ENCODE data around the gene CMTM4.

Gene CMTM4

DNA sequence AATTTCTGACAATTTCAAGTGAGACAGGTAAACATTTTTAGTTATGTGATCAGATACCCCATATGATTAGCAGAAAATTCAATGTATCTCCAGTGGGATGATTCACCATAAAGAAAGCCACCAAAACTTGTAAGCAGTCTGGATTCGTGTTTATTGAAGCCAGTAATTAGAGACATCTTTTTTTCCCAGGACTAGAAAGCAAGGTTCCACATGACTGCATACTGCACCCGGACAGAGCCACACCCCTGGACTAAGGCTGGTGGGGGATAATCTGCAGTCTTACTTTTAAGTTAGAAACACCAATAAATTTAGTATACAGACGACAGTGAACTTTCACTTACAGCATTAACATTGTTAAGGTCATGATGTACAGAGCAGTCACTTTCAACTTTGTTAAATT is 24.2 kb upstream of the CMTM4 start:
- H3K36me3 ChIP-seq (ENCODE audit: insufficient read depth, low read length): peaks cover 47% of the 10 kb centered on the region

DNA sequence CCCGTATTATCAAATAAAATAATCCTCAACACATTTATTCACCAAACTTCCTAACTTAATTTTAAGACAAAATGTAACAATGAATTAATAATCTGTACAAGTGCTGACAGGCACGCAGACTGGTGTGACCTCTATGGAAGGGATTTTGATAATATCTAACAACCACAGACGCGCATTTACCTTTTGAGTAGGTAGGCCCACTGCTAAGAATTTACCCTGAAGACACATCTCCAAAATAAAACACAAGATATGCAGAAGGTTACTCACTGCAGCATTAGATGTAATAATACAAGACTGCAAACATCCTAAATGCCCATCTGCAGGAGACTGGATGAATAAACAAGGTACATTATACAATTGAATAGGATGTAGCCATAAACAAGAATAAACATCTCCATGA is 22.7 kb upstream of the CMTM4 start:
- Histone ChIP-seq H3K27me3 (ENCODE audit: control insufficient read depth, insufficient read depth, low read length) (no peaks in the 10 kb centered on the region), H3K9me3 (replicated peaks; ENCODE audit: low read length) (no peaks in the 10 kb centered on the region), H3K9ac (ENCODE audit: low read depth, low read length) (no peak overlapping the region), H3K4me1 (ENCODE audit: control insufficient read depth, insufficient read depth, low read length) (no peaks in the 10 kb centered on the region), H3K4me2 (ENCODE audit: low read length) (no peak overlapping the region), H3K4me3 (ENCODE audit: low read length) (no peak overlapping the region), H3K36me3 (ENCODE audit: insufficient read depth, low read length) (peaks cover 38% of the 10 kb centered on the region)

More for the DNA sequence above, 24.2 kb upstream of the CMTM4 start:
- no peaks in the 10 kb centered on the region for H3K4me1 ChIP-seq (ENCODE audit: control insufficient read depth, insufficient read depth, low read length)
- H3K4me2 ChIP-seq (ENCODE audit: low read length): no peak overlapping the region
- H3K4me3 ChIP-seq (ENCODE audit: low read length): no peak overlapping the region
- H3K9ac ChIP-seq (ENCODE audit: low read depth, low read length): no peak overlapping the region
- H3K9me3 ChIP-seq (replicated peaks; ENCODE audit: low read length): no peaks in the 10 kb centered on the region
- H3K27me3 ChIP-seq (ENCODE audit: control insufficient read depth, insufficient read depth, low read length): no peaks in the 10 kb centered on the region

DNA sequence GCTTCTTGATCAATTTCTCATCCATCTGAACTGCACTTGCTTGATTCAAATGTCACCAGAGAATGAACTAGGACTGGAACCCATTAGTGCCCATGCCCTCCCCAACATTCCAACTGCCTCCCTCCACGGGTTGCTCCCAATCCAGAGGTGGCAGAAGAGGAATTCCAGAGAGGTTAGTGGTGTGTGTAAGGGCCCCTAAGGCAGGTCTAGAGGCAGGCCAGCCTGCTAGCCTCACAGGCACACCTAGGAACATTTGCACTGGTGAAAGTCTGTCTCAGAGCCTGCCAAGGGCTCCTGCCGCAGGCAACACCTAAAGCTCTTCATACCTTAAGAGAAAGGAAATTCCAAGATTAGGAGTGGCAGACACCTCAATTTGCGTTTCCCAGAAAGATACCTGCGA is 21.2 kb upstream of the CMTM4 start:
- H3K4me3 ChIP-seq (ENCODE audit: low read length): no peak overlapping the region
- no peak overlapping the region for H3K9ac ChIP-seq (ENCODE audit: low read depth, low read length)
- H3K36me3 ChIP-seq (ENCODE audit: insufficient read depth, low read length): peaks cover 23% of the 10 kb centered on the region

DNA sequence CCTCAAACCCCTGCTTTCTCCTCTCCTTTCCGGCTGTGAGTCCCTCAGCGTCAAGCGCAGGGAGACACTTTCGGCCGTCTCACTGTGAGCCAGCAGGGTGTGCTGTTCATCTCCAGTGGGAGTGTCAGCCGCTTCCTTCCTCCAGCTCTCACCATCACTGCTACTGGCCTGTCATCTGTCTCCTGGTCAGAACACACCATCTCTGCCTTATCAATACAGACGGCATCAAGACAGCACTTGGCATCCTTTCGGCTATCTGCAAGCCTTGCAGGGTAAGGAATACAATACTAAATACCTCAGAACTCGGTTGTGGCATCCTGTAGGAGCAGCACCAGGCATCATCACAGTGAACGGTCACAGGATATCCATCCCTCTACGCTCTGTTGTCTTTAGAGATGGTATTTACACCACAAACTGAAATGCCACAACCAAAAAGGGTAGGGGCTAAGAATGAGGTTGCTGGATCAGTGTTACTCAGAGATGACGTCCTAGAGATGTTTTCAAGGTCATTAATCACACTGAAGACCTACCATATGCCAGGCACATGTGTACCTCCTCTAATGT is 20.7 kb upstream of the CMTM4 start:
- H3K9ac ChIP-seq (ENCODE audit: low read depth, low read length): no peak overlapping the region

More for the DNA sequence above, 21.2 kb upstream of the CMTM4 start:
- no peaks in the 10 kb centered on the region for H3K4me1 ChIP-seq (ENCODE audit: control insufficient read depth, insufficient read depth, low read length)
- H3K4me2 ChIP-seq (ENCODE audit: low read length): no peak overlapping the region
- H3K27me3 ChIP-seq (ENCODE audit: control insufficient read depth, insufficient read depth, low read length): no peaks in the 10 kb centered on the region
- no peaks in the 10 kb centered on the region for H3K9me3 ChIP-seq (replicated peaks; ENCODE audit: low read length)

DNA sequence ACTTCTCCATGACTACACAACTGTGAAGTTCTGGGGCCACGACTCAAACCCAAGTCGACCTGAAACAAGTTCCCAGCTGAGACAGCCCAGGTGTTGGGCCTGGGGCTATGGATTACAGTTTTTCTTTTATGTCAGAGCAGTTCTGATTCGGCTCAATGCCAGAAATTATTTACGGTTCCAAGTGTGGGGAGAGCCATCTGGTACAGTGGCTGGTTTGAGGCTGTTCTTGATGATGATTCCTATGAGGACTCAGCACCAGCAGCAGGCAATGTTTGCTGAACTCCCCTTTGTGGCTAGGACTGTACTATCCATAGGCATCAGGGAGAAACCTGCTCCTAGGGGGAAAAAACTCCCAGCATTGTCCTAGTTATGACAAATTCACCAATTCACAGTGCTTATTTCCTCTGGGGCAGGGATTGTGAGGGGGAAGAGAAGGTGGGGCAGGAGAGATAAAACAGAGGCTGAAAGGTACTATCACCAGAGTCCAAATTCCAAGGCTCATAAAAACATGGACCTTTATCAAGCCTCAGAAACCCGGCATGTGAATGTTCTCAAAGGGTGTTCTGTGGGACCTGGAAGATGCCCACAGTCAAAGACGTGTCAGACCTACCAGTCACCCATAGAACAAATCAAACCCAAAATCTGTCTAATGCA is 18.2 kb upstream of the CMTM4 start:
- Histone ChIP-seq H3K4me2 (ENCODE audit: low read length) (no peak overlapping the region), H3K27me3 (ENCODE audit: control insufficient read depth, insufficient read depth, low read length) (no peaks in the 10 kb centered on the region), H3K9ac (ENCODE audit: low read depth, low read length) (no peak overlapping the region), H3K9me3 (replicated peaks; ENCODE audit: low read length) (no peaks in the 10 kb centered on the region), H3K36me3 (ENCODE audit: insufficient read depth, low read length) (peaks cover 9% of the 10 kb centered on the region), H3K4me3 (ENCODE audit: low read length) (no peak overlapping the region), H3K4me1 (ENCODE audit: control insufficient read depth, insufficient read depth, low read length) (no peaks in the 10 kb centered on the region)

More for the DNA sequence above, 20.7 kb upstream of the CMTM4 start:
- Histone ChIP-seq H3K27me3 (ENCODE audit: control insufficient read depth, insufficient read depth, low read length) (no peaks in the 10 kb centered on the region), H3K9me3 (replicated peaks; ENCODE audit: low read length) (no peaks in the 10 kb centered on the region), H3K4me1 (ENCODE audit: control insufficient read depth, insufficient read depth, low read length) (no peaks in the 10 kb centered on the region), H3K4me3 (ENCODE audit: low read length) (no peak overlapping the region), H3K4me2 (ENCODE audit: low read length) (no peak overlapping the region), H3K36me3 (ENCODE audit: insufficient read depth, low read length) (peaks cover 17% of the 10 kb centered on the region)

DNA sequence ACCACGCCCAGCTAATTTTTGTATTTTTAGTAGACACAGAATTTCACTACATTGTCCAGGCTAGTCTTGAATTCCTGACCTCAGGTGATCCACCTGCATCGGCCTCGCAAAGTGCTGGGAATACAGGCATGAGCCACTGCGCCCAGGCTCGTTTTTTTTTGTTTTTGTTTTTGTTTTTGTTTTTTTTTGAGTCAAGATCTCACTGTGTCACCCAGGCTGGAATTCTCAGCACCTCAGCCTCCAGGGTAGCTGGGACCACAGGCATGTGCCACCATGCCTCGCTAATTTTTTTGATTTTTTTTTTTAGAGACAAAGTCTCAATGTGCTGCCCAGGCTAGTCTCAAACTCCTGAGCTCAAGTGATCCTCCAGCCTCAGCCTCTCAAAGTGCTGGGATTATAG is 17.5 kb upstream of the CMTM4 start:
- Histone ChIP-seq H3K9ac (ENCODE audit: low read depth, low read length) (no peak overlapping the region), H3K27me3 (ENCODE audit: control insufficient read depth, insufficient read depth, low read length) (no peaks in the 10 kb centered on the region), H3K4me3 (ENCODE audit: low read length) (no peak overlapping the region), H3K4me1 (ENCODE audit: control insufficient read depth, insufficient read depth, low read length) (no peaks in the 10 kb centered on the region), H3K9me3 (replicated peaks; ENCODE audit: low read length) (no peaks in the 10 kb centered on the region), H3K4me2 (ENCODE audit: low read length) (no peak overlapping the region), H3K36me3 (ENCODE audit: insufficient read depth, low read length) (peaks cover 9% of the 10 kb centered on the region)

DNA sequence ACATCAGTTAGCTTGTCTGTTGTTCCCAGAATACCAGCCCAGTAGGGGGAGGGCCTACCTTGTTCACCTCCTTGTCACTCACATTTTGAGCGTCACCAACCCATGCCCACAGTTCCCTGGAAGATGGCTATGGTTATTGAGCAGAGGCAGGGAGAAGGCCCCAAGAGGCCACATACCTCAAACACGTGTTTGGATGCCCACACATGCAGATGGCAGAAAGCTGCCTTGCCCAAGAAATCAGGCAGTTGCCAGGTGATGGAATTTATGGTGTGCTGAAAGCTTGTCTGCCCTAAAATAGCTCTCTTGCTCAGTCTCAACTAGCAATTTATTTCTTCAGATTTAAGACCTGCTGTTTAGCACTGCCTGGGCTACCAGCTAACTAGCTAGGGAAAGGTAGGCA is 16.5 kb upstream of the CMTM4 start:
- H3K4me3 ChIP-seq (ENCODE audit: low read length): no peak overlapping the region
- no peaks in the 10 kb centered on the region for H3K27me3 ChIP-seq (ENCODE audit: control insufficient read depth, insufficient read depth, low read length)
- H3K9ac ChIP-seq (ENCODE audit: low read depth, low read length): no peak overlapping the region
- H3K36me3 ChIP-seq (ENCODE audit: insufficient read depth, low read length): peaks cover 5% of the 10 kb centered on the region
- no peaks in the 10 kb centered on the region for H3K9me3 ChIP-seq (replicated peaks; ENCODE audit: low read length)
- H3K4me1 ChIP-seq (ENCODE audit: control insufficient read depth, insufficient read depth, low read length): no peaks in the 10 kb centered on the region
- H3K4me2 ChIP-seq (ENCODE audit: low read length): no peak overlapping the region

DNA sequence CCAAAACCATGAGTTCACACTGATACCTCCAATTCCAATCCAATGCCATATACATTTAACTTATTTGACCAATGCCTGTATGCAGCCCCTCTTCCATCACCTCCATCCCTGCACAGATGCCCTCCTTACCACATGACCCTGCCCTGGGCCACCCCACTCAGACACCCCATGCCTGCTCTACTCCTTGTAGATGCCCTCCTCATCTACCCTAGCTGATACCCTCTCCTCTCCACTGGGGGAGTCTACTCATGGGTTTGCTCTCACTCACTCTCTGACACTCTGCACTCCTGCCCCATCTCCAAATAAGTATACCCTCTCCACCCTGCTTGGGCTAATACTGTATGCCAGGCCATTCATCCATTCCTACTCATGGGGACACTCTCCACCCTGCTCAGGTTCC is 16.0 kb upstream of the CMTM4 start:
- no peaks in the 10 kb centered on the region for H3K9me3 ChIP-seq (replicated peaks; ENCODE audit: low read length)
- H3K4me2 ChIP-seq (ENCODE audit: low read length): no peak overlapping the region
- no peak overlapping the region for H3K9ac ChIP-seq (ENCODE audit: low read depth, low read length)
- H3K4me3 ChIP-seq (ENCODE audit: low read length): no peak overlapping the region
- H3K36me3 ChIP-seq (ENCODE audit: insufficient read depth, low read length): no peaks in the 10 kb centered on the region
- no peaks in the 10 kb centered on the region for H3K27me3 ChIP-seq (ENCODE audit: control insufficient read depth, insufficient read depth, low read length)
- H3K4me1 ChIP-seq (ENCODE audit: control insufficient read depth, insufficient read depth, low read length): no peaks in the 10 kb centered on the region

DNA sequence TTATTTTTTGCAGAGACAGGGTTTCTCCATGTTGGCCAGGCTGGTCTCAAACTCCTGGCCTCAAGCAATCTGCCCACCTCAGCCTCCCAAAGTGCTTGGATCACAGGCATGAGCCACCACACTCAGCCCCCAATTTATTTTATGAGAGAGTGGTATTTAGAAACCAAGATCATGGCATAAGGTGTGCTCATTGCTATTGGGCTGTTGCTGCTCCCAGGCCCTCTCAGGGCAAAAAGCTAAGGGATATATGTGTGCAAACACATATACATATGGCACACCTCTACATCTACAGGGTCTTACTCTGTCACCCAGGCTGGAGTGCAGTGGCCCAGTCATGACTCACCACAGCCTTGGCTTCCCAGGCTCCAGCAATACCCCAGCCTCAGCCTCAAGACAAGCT is 15.0 kb upstream of the CMTM4 start:
- no peak overlapping the region for H3K4me3 ChIP-seq (ENCODE audit: low read length)
- H3K9ac ChIP-seq (ENCODE audit: low read depth, low read length): no peak overlapping the region
- no peaks in the 10 kb centered on the region for H3K27me3 ChIP-seq (ENCODE audit: control insufficient read depth, insufficient read depth, low read length)
- no peaks in the 10 kb centered on the region for H3K9me3 ChIP-seq (replicated peaks; ENCODE audit: low read length)
- no peak overlapping the region for H3K4me2 ChIP-seq (ENCODE audit: low read length)
- no peaks in the 10 kb centered on the region for H3K36me3 ChIP-seq (ENCODE audit: insufficient read depth, low read length)
- no peaks in the 10 kb centered on the region for H3K4me1 ChIP-seq (ENCODE audit: control insufficient read depth, insufficient read depth, low read length)

DNA sequence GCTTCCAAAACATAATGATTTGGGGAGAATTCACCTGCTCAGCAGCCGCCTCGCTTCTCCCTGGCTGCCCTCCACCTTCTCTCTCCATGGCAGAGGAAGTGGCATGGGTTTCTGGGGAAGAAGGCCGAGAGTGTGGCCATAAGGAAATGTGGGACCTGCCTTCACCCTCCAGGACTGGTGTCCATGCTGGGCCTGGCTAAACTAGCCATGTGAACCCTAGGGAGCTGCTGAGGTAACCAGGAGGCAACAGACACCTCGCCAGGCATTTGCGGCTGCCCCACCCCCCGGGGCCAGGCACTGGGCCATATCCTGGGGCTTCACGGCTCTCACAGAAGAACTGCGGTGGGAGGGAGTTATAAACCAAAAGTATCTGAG is 9.9 kb upstream of the CMTM4 start:
- Histone ChIP-seq H3K27me3 (ENCODE audit: control insufficient read depth, insufficient read depth, low read length) (peaks cover 5% of the 10 kb centered on the region), H3K9ac (ENCODE audit: low read depth, low read length) (no peak overlapping the region), H3K9me3 (replicated peaks; ENCODE audit: low read length) (no peaks in the 10 kb centered on the region), H3K4me1 (ENCODE audit: control insufficient read depth, insufficient read depth, low read length) (peaks cover 5% of the 10 kb centered on the region), H3K36me3 (ENCODE audit: insufficient read depth, low read length) (no peaks in the 10 kb centered on the region), H3K4me3 (ENCODE audit: low read length) (no peak overlapping the region), H3K4me2 (ENCODE audit: low read length) (no peak overlapping the region)

DNA sequence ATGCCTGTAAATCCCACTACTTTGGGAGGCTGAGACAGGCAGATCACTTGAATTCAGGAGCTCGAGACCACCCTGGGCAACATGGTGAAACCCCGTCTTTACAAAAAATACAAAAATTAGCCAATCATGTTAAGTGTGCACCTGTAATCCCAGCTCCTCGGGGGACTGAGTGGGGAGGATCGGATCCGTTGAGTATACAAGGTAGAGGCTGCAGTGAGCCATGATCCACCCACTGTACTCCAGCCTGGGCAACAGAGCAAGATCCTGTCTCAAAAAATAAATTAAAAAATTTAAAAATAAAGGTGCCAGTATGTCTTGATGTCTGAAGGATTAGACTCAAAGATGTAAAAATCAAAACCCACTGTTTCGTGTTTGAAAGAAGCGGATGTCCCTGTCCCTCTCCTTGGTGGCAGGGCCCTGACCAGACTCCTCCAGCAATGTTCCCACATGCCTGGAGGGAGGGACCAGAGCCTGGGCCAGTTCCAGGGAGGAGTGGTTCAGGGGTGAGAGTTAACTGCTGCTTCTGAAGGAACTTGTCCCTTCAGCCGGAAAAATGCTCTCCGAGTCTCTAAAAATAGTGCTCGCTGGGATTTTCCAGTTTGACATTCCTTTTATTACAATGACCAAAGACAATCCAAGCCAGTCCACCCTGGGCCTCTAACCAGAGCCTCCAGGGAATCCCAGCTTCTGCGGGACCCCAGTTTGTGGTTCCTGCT is 9.4 kb upstream of the CMTM4 start:
- Histone ChIP-seq H3K4me2 (ENCODE audit: low read length) (no peak overlapping the region), H3K4me3 (ENCODE audit: low read length) (no peak overlapping the region), H3K36me3 (ENCODE audit: insufficient read depth, low read length) (no peaks in the 10 kb centered on the region), H3K4me1 (ENCODE audit: control insufficient read depth, insufficient read depth, low read length) (peaks cover 5% of the 10 kb centered on the region), H3K9ac (ENCODE audit: low read depth, low read length) (no peak overlapping the region), H3K27me3 (ENCODE audit: control insufficient read depth, insufficient read depth, low read length) (peaks cover 5% of the 10 kb centered on the region), H3K9me3 (replicated peaks; ENCODE audit: low read length) (no peaks in the 10 kb centered on the region)
